ENCODE results near the gene MED13.
"Not testable (repeated sequence)": the region's sequence is repeated elsewhere in the genome, so short reads cannot be mapped to it uniquely, and the experiment has no call there.

MED13 gene

GRCh38 chr17:62085511-62086408 lies 20.7 kb upstream of the MED13 start:
- Histone ChIP-seq H3K36me3 (ENCODE audit: insufficient read depth, low read length) (no peaks in the 10 kb centered on the region), H3K9me3 (ENCODE audit: low read depth, low read length) (no peaks in the 10 kb centered on the region), H3K9ac (ENCODE audit: insufficient read length) (no peak overlapping the region), H3K4me3 (no peak overlapping the region), H3K27ac (no peak overlapping the region)
- no peak for TF ChIP-seq FOXP2 (optimal IDR thresholded peaks at IDR 0.05; ENCODE audit: control extremely low read depth, extremely low read length, insufficient read depth)
- no peak for TF ChIP-seq POLR2AphosphoS5 (IDR thresholded peaks at IDR 0.05; ENCODE audit: borderline replicate concordance, low read depth, low read length)
- TF ChIP-seq EZH2 (IDR thresholded peaks at IDR 0.05) = no peak
- no peak for DNase-seq (ENCODE audit: low read depth, low spot score)

GRCh38 chr17:62084585-62084984 lies 19.5 kb upstream of the MED13 start:
- TF ChIP-seq EZH2 (IDR thresholded peaks at IDR 0.05) (no peak), FOXP2 (optimal IDR thresholded peaks at IDR 0.05; ENCODE audit: control extremely low read depth, extremely low read length, insufficient read depth) (no peak), POLR2AphosphoS5 (IDR thresholded peaks at IDR 0.05; ENCODE audit: borderline replicate concordance, low read depth, low read length) (no peak)
- no peak for DNase-seq (ENCODE audit: low read depth, low spot score)
- H3K4me3 ChIP-seq = no peak overlapping the region
- H3K36me3 ChIP-seq (ENCODE audit: insufficient read depth, low read length) = no peaks in the 10 kb centered on the region
- H3K9me3 ChIP-seq (ENCODE audit: low read depth, low read length) = no peaks in the 10 kb centered on the region
- no peak overlapping the region for H3K27ac ChIP-seq
- no peak overlapping the region for H3K9ac ChIP-seq (ENCODE audit: insufficient read length)

- no peak overlapping the region for H3K27ac ChIP-seq
- no peak for DNase-seq (ENCODE audit: low read depth, low spot score)
- no peak overlapping the region for H3K9ac ChIP-seq (ENCODE audit: insufficient read length)
- H3K4me3 ChIP-seq = no peak overlapping the region
- no peaks in the 10 kb centered on the region for H3K9me3 ChIP-seq (ENCODE audit: low read depth, low read length)
- TF ChIP-seq POLR2AphosphoS5 (IDR thresholded peaks at IDR 0.05; ENCODE audit: borderline replicate concordance, low read depth, low read length) (no peak), FOXP2 (optimal IDR thresholded peaks at IDR 0.05; ENCODE audit: control extremely low read depth, extremely low read length, insufficient read depth) (no peak), EZH2 (IDR thresholded peaks at IDR 0.05) (no peak)
- H3K36me3 ChIP-seq (ENCODE audit: insufficient read depth, low read length) = no peaks in the 10 kb centered on the region
Measured at GRCh38 chr17:62083651-62084050, 18.6 kb upstream of the MED13 start.

GRCh38 chr17:62080647-62081046 lies 15.6 kb upstream of the MED13 start:
- Histone ChIP-seq H3K36me3 (ENCODE audit: insufficient read depth, low read length) (no peaks in the 10 kb centered on the region), H3K9me3 (ENCODE audit: low read depth, low read length) (no peaks in the 10 kb centered on the region), H3K27ac (no peak overlapping the region), H3K9ac (ENCODE audit: insufficient read length) (no peak overlapping the region), H3K4me3 (no peak overlapping the region)
- no peak for DNase-seq (ENCODE audit: low read depth, low spot score)
- TF ChIP-seq POLR2AphosphoS5 (IDR thresholded peaks at IDR 0.05; ENCODE audit: borderline replicate concordance, low read depth, low read length) = no peak
- TF ChIP-seq EZH2 (IDR thresholded peaks at IDR 0.05) = no peak
- TF ChIP-seq FOXP2 (optimal IDR thresholded peaks at IDR 0.05; ENCODE audit: control extremely low read depth, extremely low read length, insufficient read depth) = no peak

GRCh38 chr17:62078009-62078408 lies 12.9 kb upstream of the MED13 start:
- Histone ChIP-seq H3K4me3 (no peak overlapping the region), H3K36me3 (ENCODE audit: insufficient read depth, low read length) (no peaks in the 10 kb centered on the region), H3K9ac (ENCODE audit: insufficient read length) (no peak overlapping the region), H3K9me3 (ENCODE audit: low read depth, low read length) (no peaks in the 10 kb centered on the region), H3K27ac (no peak overlapping the region)
- TF ChIP-seq EZH2 (IDR thresholded peaks at IDR 0.05) (no peak), POLR2AphosphoS5 (IDR thresholded peaks at IDR 0.05; ENCODE audit: borderline replicate concordance, low read depth, low read length) (no peak), FOXP2 (optimal IDR thresholded peaks at IDR 0.05; ENCODE audit: control extremely low read depth, extremely low read length, insufficient read depth) (no peak)
- DNase-seq (ENCODE audit: low read depth, low spot score) = no peak

GRCh38 chr17:62076864-62077788 lies 12.0 kb upstream of the MED13 start:
- Histone ChIP-seq H3K9ac (ENCODE audit: insufficient read length) (no peak overlapping the region), H3K27ac (no peak overlapping the region), H3K36me3 (ENCODE audit: insufficient read depth, low read length) (no peaks in the 10 kb centered on the region), H3K9me3 (ENCODE audit: low read depth, low read length) (no peaks in the 10 kb centered on the region), H3K4me3 (no peak overlapping the region)
- no peak for DNase-seq (ENCODE audit: low read depth, low spot score)
- no peak for TF ChIP-seq EZH2 (IDR thresholded peaks at IDR 0.05)
- TF ChIP-seq FOXP2 (optimal IDR thresholded peaks at IDR 0.05; ENCODE audit: control extremely low read depth, extremely low read length, insufficient read depth) = no peak
- no peak for TF ChIP-seq POLR2AphosphoS5 (IDR thresholded peaks at IDR 0.05; ENCODE audit: borderline replicate concordance, low read depth, low read length)

GRCh38 chr17:62075308-62075815 lies 10.3 kb upstream of the MED13 start:
- H3K4me3 ChIP-seq = no peak overlapping the region
- TF ChIP-seq EZH2 (IDR thresholded peaks at IDR 0.05) = no peak
- no peak for TF ChIP-seq POLR2AphosphoS5 (IDR thresholded peaks at IDR 0.05; ENCODE audit: borderline replicate concordance, low read depth, low read length)
- no peak for TF ChIP-seq FOXP2 (optimal IDR thresholded peaks at IDR 0.05; ENCODE audit: control extremely low read depth, extremely low read length, insufficient read depth)
- H3K9ac ChIP-seq (ENCODE audit: insufficient read length) = no peak overlapping the region
- H3K27ac ChIP-seq = no peak overlapping the region
- H3K9me3 ChIP-seq (ENCODE audit: low read depth, low read length) = no peaks in the 10 kb centered on the region
- H3K36me3 ChIP-seq (ENCODE audit: insufficient read depth, low read length) = no peaks in the 10 kb centered on the region
- no peak for DNase-seq (ENCODE audit: low read depth, low spot score)

- no peak for TF ChIP-seq POLR2AphosphoS5 (IDR thresholded peaks at IDR 0.05; ENCODE audit: borderline replicate concordance, low read depth, low read length)
- no peak for TF ChIP-seq EZH2 (IDR thresholded peaks at IDR 0.05)
- TF ChIP-seq FOXP2 (optimal IDR thresholded peaks at IDR 0.05; ENCODE audit: control extremely low read depth, extremely low read length, insufficient read depth) = no peak
- Histone ChIP-seq H3K9me3 (ENCODE audit: low read depth, low read length) (no peaks in the 10 kb centered on the region), H3K4me3 (no peak overlapping the region), H3K27ac (no peak overlapping the region), H3K9ac (ENCODE audit: insufficient read length) (no peak overlapping the region), H3K36me3 (ENCODE audit: insufficient read depth, low read length) (no peaks in the 10 kb centered on the region)
- no peak for DNase-seq (ENCODE audit: low read depth, low spot score)
Measured at GRCh38 chr17:62073993-62074392, 8.9 kb upstream of the MED13 start.

- DNase-seq (ENCODE audit: low read depth, low spot score); H3K27ac ChIP-seq; H3K9me3 ChIP-seq (ENCODE audit: low read depth, low read length); H3K4me3 ChIP-seq; H3K36me3 ChIP-seq (ENCODE audit: insufficient read depth, low read length); H3K9ac ChIP-seq (ENCODE audit: insufficient read length): not testable (repeated sequence)
Measured at GRCh38 chr17:62072855-62073254, 7.8 kb upstream of the MED13 start.
